ENCODE results near the gene TSPAN18.

DNA sequence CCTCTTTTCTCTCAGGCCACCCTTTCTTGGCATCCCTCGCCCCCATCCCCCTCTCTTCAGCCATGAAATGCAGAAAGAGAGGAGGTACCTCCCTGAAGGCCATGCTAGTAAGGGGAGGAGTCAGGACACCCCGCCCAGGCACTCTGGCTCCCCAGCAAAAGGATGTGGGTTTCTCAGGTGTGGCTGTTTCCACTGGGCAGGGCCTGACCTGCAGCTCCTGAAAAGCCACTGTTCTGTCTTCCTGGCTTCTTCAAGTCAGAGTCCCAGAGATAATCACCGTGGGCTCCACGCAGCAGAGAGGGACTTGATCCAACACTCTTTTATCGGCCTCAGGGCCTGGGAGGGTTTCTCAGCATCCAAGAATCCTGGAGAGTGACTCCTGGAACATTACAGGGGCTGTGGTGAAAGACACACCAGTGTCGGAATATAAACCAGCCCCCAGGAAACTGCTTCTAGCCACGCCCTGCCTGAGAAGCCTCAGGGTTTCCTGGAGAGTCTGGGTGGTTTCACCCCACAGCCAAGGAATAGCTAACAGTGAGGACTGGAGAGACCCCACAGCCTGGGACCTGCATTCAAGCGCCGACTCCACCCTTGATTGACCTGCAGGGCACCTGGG is 45.7 kb upstream of the TSPAN18 start:
- TF ChIP-seq, protein P1, sequence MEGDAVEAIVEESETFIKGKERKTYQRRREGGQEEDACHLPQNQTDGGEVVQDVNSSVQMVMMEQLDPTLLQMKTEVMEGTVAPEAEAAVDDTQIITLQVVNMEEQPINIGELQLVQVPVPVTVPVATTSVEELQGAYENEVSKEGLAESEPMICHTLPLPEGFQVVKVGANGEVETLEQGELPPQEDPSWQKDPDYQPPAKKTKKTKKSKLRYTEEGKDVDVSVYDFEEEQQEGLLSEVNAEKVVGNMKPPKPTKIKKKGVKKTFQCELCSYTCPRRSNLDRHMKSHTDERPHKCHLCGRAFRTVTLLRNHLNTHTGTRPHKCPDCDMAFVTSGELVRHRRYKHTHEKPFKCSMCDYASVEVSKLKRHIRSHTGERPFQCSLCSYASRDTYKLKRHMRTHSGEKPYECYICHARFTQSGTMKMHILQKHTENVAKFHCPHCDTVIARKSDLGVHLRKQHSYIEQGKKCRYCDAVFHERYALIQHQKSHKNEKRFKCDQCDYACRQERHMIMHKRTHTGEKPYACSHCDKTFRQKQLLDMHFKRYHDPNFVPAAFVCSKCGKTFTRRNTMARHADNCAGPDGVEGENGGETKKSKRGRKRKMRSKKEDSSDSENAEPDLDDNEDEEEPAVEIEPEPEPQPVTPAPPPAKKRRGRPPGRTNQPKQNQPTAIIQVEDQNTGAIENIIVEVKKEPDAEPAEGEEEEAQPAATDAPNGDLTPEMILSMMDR (IDR thresholded peaks at IDR 0.05; ENCODE audit: low read depth, low read length, poor library complexity, severe bottlenecking): no peak
- no peak for TF ChIP-seq EZH2phosphoT487 (IDR thresholded peaks at IDR 0.05; ENCODE audit: borderline replicate concordance, low read length)

All from DOHH2 (cell line).